GM08714 (cell line): ENCODE results near the gene RXRA.

Source experiments
- H3K4me3 ChIP-seq: fragments of 200-500 bp; sonication (Bioruptor generic); 2 replicates; pipeline ENCODE4 v1.5.1; 2014; ENCODE audit warnings: mild to moderate bottlenecking, low read length, inconsistent platforms
- ZNF274 ChIP-seq: IDR thresholded peaks from 2 replicates; pipeline ENCODE4 v1.6.1; 2012; ENCODE audit warnings: mild to moderate bottlenecking, low read depth, low read length

Gene RXRA

GRCh38 chr9:134372581-134373267, 46.5 kb downstream of the RXRA start:
- H3K4me3 ChIP-seq = no peak overlapping the region
- no peak for TF ChIP-seq ZNF274

GRCh38 chr9:134373269-134373668, 47.0 kb downstream of the RXRA start:
- H3K4me3 ChIP-seq = no peak overlapping the region
- TF ChIP-seq ZNF274 = no peak

GRCh38 chr9:134373953-134374300, 47.7 kb downstream of the RXRA start:
- TF ChIP-seq ZNF274 = no peak
- no peak overlapping the region for H3K4me3 ChIP-seq

- TF ChIP-seq ZNF274 = no peak
- H3K4me3 ChIP-seq = no peak overlapping the region
These were observed 48.2 kb downstream of the RXRA start for GRCh38 chr9:134374301-134375010.

GRCh38 chr9:134375011-134375390, 48.7 kb downstream of the RXRA start:
- no peak for TF ChIP-seq ZNF274
- no peak overlapping the region for H3K4me3 ChIP-seq

- H3K4me3 ChIP-seq = no peak overlapping the region
- no peak for TF ChIP-seq ZNF274
These were observed 49.5 kb downstream of the RXRA start for GRCh38 chr9:134375430-134376385.

- no peak for TF ChIP-seq ZNF274
- H3K4me3 ChIP-seq = no peak overlapping the region
These were observed 50.3 kb downstream of the RXRA start for GRCh38 chr9:134376386-134377142.

GRCh38 chr9:134377143-134377484, 50.9 kb downstream of the RXRA start:
- TF ChIP-seq ZNF274 = no peak
- H3K4me3 ChIP-seq = no peak overlapping the region

- no peak overlapping the region for H3K4me3 ChIP-seq
- TF ChIP-seq ZNF274 = no peak
These were observed 51.7 kb downstream of the RXRA start for GRCh38 chr9:134377976-134378375.

- TF ChIP-seq ZNF274 = no peak
- H3K4me3 ChIP-seq = no peak overlapping the region
These were observed 52.7 kb downstream of the RXRA start for GRCh38 chr9:134378901-134379338.

GRCh38 chr9:134379831-134380365, 53.6 kb downstream of the RXRA start:
- no peak overlapping the region for H3K4me3 ChIP-seq
- TF ChIP-seq ZNF274 = no peak

GRCh38 chr9:134380542-134381271, 54.5 kb downstream of the RXRA start:
- TF ChIP-seq ZNF274 = no peak
- H3K4me3 ChIP-seq = no peak overlapping the region

- no peak for TF ChIP-seq ZNF274
- no peak overlapping the region for H3K4me3 ChIP-seq
These were observed 55.0 kb downstream of the RXRA start for GRCh38 chr9:134381272-134381661.
